Uterus (tissue), 2 donors: ENCODE measurements around the gene ZNHIT3.

Experiments used
- POLR2A ChIP-seq, 2 donors: fragments of 450-650 bp; IDR thresholded peaks; one replicate each; pipeline ENCODE4 v1.6.1; 2016; ENCODE audit warnings: antibody characterized with exemption in 2 of 2, mild to moderate bottlenecking in 1 of 2, moderate library complexity in 1 of 2
- TF ChIP-seq, protein P1 (sequence below), 4 experiments: fragments of 200-600 bp in 2 of 4; fragments of 450-650 bp in 2 of 4; sonication (generic) in 2 of 4; IDR thresholded peaks; one replicate each; pipeline ENCODE4 v1.5.1; 2016 to 2019; ENCODE audit warnings: antibody characterized with exemption in 4 of 4, mild to moderate bottlenecking in 2 of 4, moderate library complexity in 1 of 4

DNA sequence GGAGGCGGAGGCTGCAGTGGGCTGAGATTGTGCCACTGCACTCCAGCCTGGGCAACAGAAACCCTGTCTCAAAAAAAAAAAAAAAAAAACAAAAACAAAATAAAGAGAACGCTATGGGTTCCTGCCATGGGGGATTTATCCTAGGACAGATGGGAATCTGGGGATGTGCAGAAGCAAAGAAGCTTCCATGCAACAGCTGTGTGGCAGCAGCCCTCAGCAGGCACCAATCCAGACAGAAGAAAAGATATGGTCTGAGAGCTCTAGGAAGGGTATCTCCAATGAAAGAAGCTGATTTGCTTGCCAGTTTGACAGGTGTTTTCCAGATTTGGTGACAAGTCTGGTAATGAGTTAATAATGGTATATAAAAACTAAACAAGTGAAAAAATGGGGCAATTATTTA lies 36.6 kb downstream of the ZNHIT3 start:
- TF ChIP-seq, protein P1, sequence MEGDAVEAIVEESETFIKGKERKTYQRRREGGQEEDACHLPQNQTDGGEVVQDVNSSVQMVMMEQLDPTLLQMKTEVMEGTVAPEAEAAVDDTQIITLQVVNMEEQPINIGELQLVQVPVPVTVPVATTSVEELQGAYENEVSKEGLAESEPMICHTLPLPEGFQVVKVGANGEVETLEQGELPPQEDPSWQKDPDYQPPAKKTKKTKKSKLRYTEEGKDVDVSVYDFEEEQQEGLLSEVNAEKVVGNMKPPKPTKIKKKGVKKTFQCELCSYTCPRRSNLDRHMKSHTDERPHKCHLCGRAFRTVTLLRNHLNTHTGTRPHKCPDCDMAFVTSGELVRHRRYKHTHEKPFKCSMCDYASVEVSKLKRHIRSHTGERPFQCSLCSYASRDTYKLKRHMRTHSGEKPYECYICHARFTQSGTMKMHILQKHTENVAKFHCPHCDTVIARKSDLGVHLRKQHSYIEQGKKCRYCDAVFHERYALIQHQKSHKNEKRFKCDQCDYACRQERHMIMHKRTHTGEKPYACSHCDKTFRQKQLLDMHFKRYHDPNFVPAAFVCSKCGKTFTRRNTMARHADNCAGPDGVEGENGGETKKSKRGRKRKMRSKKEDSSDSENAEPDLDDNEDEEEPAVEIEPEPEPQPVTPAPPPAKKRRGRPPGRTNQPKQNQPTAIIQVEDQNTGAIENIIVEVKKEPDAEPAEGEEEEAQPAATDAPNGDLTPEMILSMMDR (IDR thresholded peaks at IDR 0.05): no peak
- TF ChIP-seq POLR2A (IDR thresholded peaks at IDR 0.05): no peak
